H1 (cell line): ENCODE results near the gene ABI3BP. TPM values are rescaled to one million over a fixed set of nuclear protein-coding genes. Genes with fewer than 3 reads are reported as not detected.

Source experiments
- CTCF ChIA-PET: fragments of 300-600 bp; sonication (Branson Sonifier 250); formaldehyde crosslinking; loops from one replicate; lab custom pipeline; 2021; ENCODE audit not compliant: partially characterized antibody; lab: Charles Lee
- POLR2A ChIA-PET: fragments of 300-600 bp; sonication (Branson Sonifier 250); formaldehyde crosslinking; loops from one replicate; lab custom pipeline; 2021; ENCODE audit warnings: inconsistent platforms; ENCODE audit not compliant: partially characterized antibody; lab: Charles Lee
- DNase-seq, 2 experiments: peaks; one replicate each; pipeline versions ENCODE4 v3.0.0 to v3.0.0-alpha.2; 2010 to 2022; ENCODE audit warnings: low spot score in 2 of 2, low read depth in 1 of 2, mixed read lengths in 1 of 2
- FAIRE-seq: peaks from 2 replicates; lab custom pipeline; 2011; peaks lifted over from hg19 to GRCh38; lab: Jason Lieb, UNC
- H2AFZ ChIP-seq: 2 replicates; pipeline ENCODE4 v1.8.1; 2012; ENCODE audit warnings: low read length, inconsistent platforms
- H2AK5ac ChIP-seq: 2 replicates; pipeline ENCODE4 v1.6.1; 2013; ENCODE audit warnings: low read depth, low read length
- H2BK120ac ChIP-seq: replicated peaks from 2 replicates; pipeline ENCODE3; 2013; ENCODE audit warnings: low read depth, low read length, inconsistent platforms
- H2BK12ac ChIP-seq: 2 replicates; pipeline ENCODE4 v1.6.1; 2013; ENCODE audit warnings: low read depth, low read length
- H2BK15ac ChIP-seq: 2 replicates; pipeline ENCODE4 v1.6.1; 2013; ENCODE audit warnings: low read length
- H2BK20ac ChIP-seq: 2 replicates; pipeline ENCODE4 v1.6.1; 2013; ENCODE audit warnings: low read length
- H2BK5ac ChIP-seq: 2 replicates; pipeline ENCODE4 v1.6.1; 2013; ENCODE audit warnings: low read depth, low read length
- H3K14ac ChIP-seq: 2 replicates; pipeline ENCODE4 v1.6.1; 2013; ENCODE audit warnings: inconsistent platforms; ENCODE audit not compliant: insufficient read length
- H3K18ac ChIP-seq: 2 replicates; pipeline ENCODE4 v1.6.1; 2013; ENCODE audit warnings: low read length; ENCODE audit errors: extremely low read depth
- H3K23ac ChIP-seq: 2 replicates; pipeline ENCODE4 v1.6.1; 2013; ENCODE audit warnings: inconsistent platforms; ENCODE audit not compliant: insufficient read length
- H3K23me2 ChIP-seq: 2 replicates; pipeline ENCODE4 v1.6.1; 2013; ENCODE audit warnings: low read depth, low read length
- H3K27ac ChIP-seq: 2 replicates; pipeline ENCODE4 v1.6.1; 2011; ENCODE audit warnings: low read depth, low read length, inconsistent platforms
- H3K27me3 ChIP-seq, 4 experiments: replicated peaks in 1 of 4; 1 replicate in 1 of 4; 2 replicates in 3 of 4; pipeline versions ENCODE4 v1.6.1 to v1.8.1; 2011 to 2013; ENCODE audit warnings: low read length in 3 of 4, mild to moderate bottlenecking in 3 of 4, inconsistent platforms in 2 of 4, mixed read lengths in 2 of 4, moderate library complexity in 1 of 4; ENCODE audit not compliant: control insufficient read depth in 3 of 4, insufficient read depth in 3 of 4; ENCODE audit errors: extremely low read depth in 1 of 4
- H3K36me3 ChIP-seq, 4 experiments: 2 replicates each; pipeline versions ENCODE4 v1.6.1 to v1.8.1; 2011 to 2013; ENCODE audit warnings: mild to moderate bottlenecking in 4 of 4, low read length in 3 of 4, moderate library complexity in 2 of 4, control low read depth in 1 of 4, inconsistent platforms in 1 of 4; ENCODE audit not compliant: insufficient read depth in 4 of 4, control insufficient read depth in 2 of 4
- H3K4ac ChIP-seq: replicated peaks from 2 replicates; pipeline ENCODE3; 2013; ENCODE audit warnings: low read length, low read depth, mixed read lengths, inconsistent platforms; ENCODE audit not compliant: insufficient read length
- H3K4me1 ChIP-seq, 4 experiments: replicated peaks in 1 of 4; 1 replicate in 1 of 4; 2 replicates in 3 of 4; pipeline versions ENCODE4 v1.6.1 to v1.8.1; 2011 to 2013; ENCODE audit warnings: low read length in 3 of 4, inconsistent platforms in 2 of 4, mixed read lengths in 1 of 4; ENCODE audit not compliant: insufficient read depth in 4 of 4, control insufficient read depth in 3 of 4
- H3K4me2 ChIP-seq, 2 experiments: 2 replicates each; pipeline versions ENCODE4 v1.6.1 to v1.8.1; 2011 to 2013; ENCODE audit warnings: low read depth in 2 of 2, low read length in 2 of 2, control low read depth in 1 of 2, inconsistent platforms in 1 of 2, mild to moderate bottlenecking in 1 of 2; ENCODE audit not compliant: insufficient read depth in 1 of 2
- H3K4me3 ChIP-seq, 4 experiments: fragments of 200-600, 300-600 bp in 1 of 4; sonication (generic), shearing (Covaris generic), sonication (Bioruptor Twin) in 1 of 4; 2 replicates each; pipeline versions ENCODE4 v1.5.1 to v1.8.1; 2011 to 2016; ENCODE audit warnings: low read length in 4 of 4, low read depth in 3 of 4, control low read depth in 2 of 4, inconsistent platforms in 2 of 4, mild to moderate bottlenecking in 2 of 4, mixed read lengths in 1 of 4, moderate library complexity in 1 of 4; ENCODE audit not compliant: insufficient read depth in 2 of 4; ENCODE audit errors: extremely low read depth in 1 of 4
- H3K56ac ChIP-seq: replicated peaks from 2 replicates; pipeline ENCODE3; 2013; ENCODE audit warnings: low read depth, mild to moderate bottlenecking, mixed read lengths, low read length, inconsistent platforms; ENCODE audit not compliant: insufficient read length
- H3K79me1 ChIP-seq: 2 replicates; pipeline ENCODE4 v1.6.1; 2013; ENCODE audit warnings: low read depth, low read length, control low read depth
- H3K79me2 ChIP-seq, 2 experiments: 2 replicates each; pipeline versions ENCODE4 v1.6.1 to v1.8.1; 2012 to 2013; ENCODE audit warnings: low read length in 2 of 2, mild to moderate bottlenecking in 2 of 2, inconsistent platforms in 1 of 2; ENCODE audit not compliant: insufficient read depth in 2 of 2, control insufficient read depth in 1 of 2
- H3K9ac ChIP-seq, 4 experiments: replicated peaks in 1 of 4; 1 replicate in 1 of 4; 2 replicates in 3 of 4; pipeline versions ENCODE4 v1.6.1 to v1.8.1; 2011 to 2013; ENCODE audit warnings: low read depth in 3 of 4, low read length in 3 of 4, control low read depth in 2 of 4, mild to moderate bottlenecking in 2 of 4, moderate library complexity in 2 of 4, inconsistent platforms in 1 of 4; ENCODE audit errors: extremely low read depth in 1 of 4
- H3K9me3 ChIP-seq, 2 experiments: 2 replicates each; pipeline versions ENCODE4 v1.6.1 to v1.8.1; 2012 to 2013; ENCODE audit warnings: mild to moderate bottlenecking in 2 of 2, moderate library complexity in 2 of 2, control low read depth in 1 of 2, inconsistent platforms in 1 of 2, low read depth in 1 of 2, low read length in 1 of 2, mixed read lengths in 1 of 2; ENCODE audit not compliant: insufficient read depth in 2 of 2
- H4K20me1 ChIP-seq, 2 experiments: replicated peaks in 1 of 2; 2 replicates each; pipeline versions ENCODE3 to v1.8.1; 2011 to 2013; ENCODE audit warnings: inconsistent platforms in 2 of 2, low read length in 2 of 2, mild to moderate bottlenecking in 1 of 2; ENCODE audit not compliant: insufficient read depth in 2 of 2, control insufficient read depth in 1 of 2
- H4K5ac ChIP-seq: 2 replicates; pipeline ENCODE4 v1.6.1; 2013; ENCODE audit warnings: low read length, low read depth, mixed read lengths, inconsistent platforms; ENCODE audit not compliant: insufficient read length
- H4K8ac ChIP-seq: 2 replicates; pipeline ENCODE4 v1.8.0; 2013; ENCODE audit warnings: mild to moderate bottlenecking, moderate library complexity, low read length, inconsistent platforms; ENCODE audit not compliant: insufficient read depth; ENCODE audit errors: extremely low read depth
- H4K91ac ChIP-seq: replicated peaks from 2 replicates; pipeline ENCODE3; 2013; ENCODE audit warnings: low read length, mixed read lengths, inconsistent platforms; ENCODE audit not compliant: insufficient read length
- EZH2 ChIP-seq: fragments of 200-600 bp; sonication (generic); IDR thresholded peaks from 2 replicates; pipeline ENCODE4 v1.7.1; 2012; ENCODE audit warnings: low read depth, mild to moderate bottlenecking, moderate library complexity, low read length, inconsistent platforms; ENCODE audit not compliant: severe bottlenecking
- HDAC6 ChIP-seq: IDR thresholded peaks from one replicate; pipeline ENCODE4 v1.7.1; 2012; ENCODE audit warnings: low read depth, mild to moderate bottlenecking, inconsistent platforms, low read length, moderate library complexity
- JUND ChIP-seq: IDR thresholded peaks from 2 replicates; pipeline ENCODE4 v1.6.1; 2011; ENCODE audit warnings: mild to moderate bottlenecking, improper control_type of control experiment, low read length
- MAX ChIP-seq: IDR thresholded peaks from 2 replicates; pipeline ENCODE4 v1.6.1; 2012; ENCODE audit warnings: inconsistent platforms
- POLR2A ChIP-seq, 2 experiments: IDR thresholded peaks; 1 replicate in 1 of 2; 2 replicates in 1 of 2; pipeline ENCODE4 v1.6.1; 2011; ENCODE audit warnings: low read depth in 2 of 2, low read length in 2 of 2, mild to moderate bottlenecking in 2 of 2; ENCODE audit errors: control extremely low read depth in 1 of 2
- SAP30 ChIP-seq: fragments of 300-600 bp; sonication (generic); IDR thresholded peaks from 2 replicates; pipeline ENCODE4 v1.7.1; 2012; ENCODE audit warnings: low read length, moderate library complexity, mild to moderate bottlenecking, inconsistent platforms; ENCODE audit not compliant: insufficient read depth, insufficient replicate concordance
- SIN3A ChIP-seq, 2 experiments: IDR thresholded peaks in 1 of 2; conservative IDR thresholded peaks in 1 of 2; 2 replicates each; pipeline ENCODE4 v1.6.1; 2011 to 2012; ENCODE audit warnings: low read length in 2 of 2, improper control_type of control experiment in 1 of 2, low read depth in 1 of 2, mild to moderate bottlenecking in 1 of 2
- SIX5 ChIP-seq: IDR thresholded peaks from 2 replicates; pipeline ENCODE4 v1.6.1; 2011; ENCODE audit warnings: mild to moderate bottlenecking, low read depth, low read length
- SUZ12 ChIP-seq: fragments of 200-600 bp; sonication (generic); IDR thresholded peaks from 2 replicates; pipeline ENCODE4 v1.6.1; 2012; ENCODE audit warnings: mild to moderate bottlenecking, inconsistent platforms, low read length, moderate library complexity, mixed read lengths
- TBP ChIP-seq: IDR thresholded peaks from 2 replicates; pipeline ENCODE4 v1.6.1; 2011; ENCODE audit warnings: low read depth, low read length, improper control_type of control experiment
- TEAD4 ChIP-seq: IDR thresholded peaks from 2 replicates; pipeline ENCODE4 v1.6.1; 2012; ENCODE audit warnings: low read depth, low read length, inconsistent platforms, mixed read lengths
- YY1 ChIP-seq: IDR thresholded peaks from 2 replicates; pipeline ENCODE4 v1.6.1; 2011; ENCODE audit warnings: low read depth, mild to moderate bottlenecking, low read length
- WGBS, 2 experiments: shearing (Covaris generic) in 1 of 2; methylation state at CpG; one replicate each; pipeline versions ENCODE4 v1.1.6 to v1.1.7; 2013 to 2015; ENCODE audit warnings: low lambda C conversion rate in 2 of 2, mixed read lengths in 2 of 2, inconsistent platforms in 1 of 2, low coverage in 1 of 2, missing lambda C conversion rate in 1 of 2; ENCODE audit not compliant: insufficient replicate concordance in 2 of 2, insufficient coverage in 1 of 2, insufficient read length in 1 of 2; ENCODE audit errors: extremely low coverage in 1 of 2, missing lambda C conversion rate in 1 of 2; 5-methylcytosine and 5-hydroxymethylcytosine counted together
- polyA plus RNA-seq, 7 experiments: library from polyadenylated mRNA; depleted of rRNA in 3 of 7; stranded (reverse) in 5 of 7; unstranded in 2 of 7; fragments of >200 nt in 5 of 7; fragments of 200-250 nt in 2 of 7; gene quantifications; 1 replicate in 5 of 7; 2 replicates in 1 of 7; 4 replicates in 1 of 7; pipeline versions ENCODE4 v1.2.1 to v1.2.3, GENCODE V29; 2011 to 2013; ENCODE audit warnings: missing spikeins in 2 of 7, mixed read lengths in 2 of 7
- total RNA-seq: library from RNA; stranded (reverse); fragmentation: NEBNext Ultra II Directional; extraction: Animal tissue kit (Norgen Biotek cat#: 25700); gene quantifications from 2 replicates; pipeline ENCODE4 v1.2.1, GENCODE V29; 2021
- TF ChIP-seq, protein P1 (sequence below): IDR thresholded peaks from 2 replicates; pipeline ENCODE4 v1.6.1; 2012; ENCODE audit warnings: low read length, inconsistent platforms

Gene ABI3BP
- total and polyA plus RNA-seq, 2 of the 8 experiments (the other 6 are each of a cell fraction or from before 2014, with no cell fraction given): 0.08 to 0.32 TPM

DNA sequence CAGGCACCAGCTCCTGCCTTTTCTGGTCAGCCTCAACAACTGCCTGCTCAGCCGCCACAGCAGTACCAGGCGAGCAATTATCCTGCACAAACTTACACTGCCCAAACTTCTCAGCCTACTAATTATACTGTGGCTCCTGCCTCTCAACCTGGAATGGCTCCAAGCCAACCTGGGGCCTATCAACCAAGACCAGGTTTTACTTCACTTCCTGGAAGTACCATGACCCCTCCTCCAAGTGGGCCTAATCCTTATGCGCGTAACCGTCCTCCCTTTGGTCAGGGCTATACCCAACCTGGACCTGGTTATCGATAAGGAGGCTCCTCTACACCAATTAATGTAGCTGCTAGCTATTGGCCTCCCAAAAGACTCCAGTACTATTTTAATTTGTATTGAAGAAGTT, 245.0 kb downstream of the ABI3BP start:
- Histone ChIP-seq H3K23me2 (no peaks in the 10 kb centered on the region), H4K8ac (no peak overlapping the region), H3K18ac (no peak overlapping the region), H3K36me3 (peaks cover 7 to 54% (median 22%) of the 10 kb centered on the region in 4 experiments; a peak in 7 of 8 replicates), H2AK5ac (no peak overlapping the region), H3K14ac (no peak overlapping the region), H3K9ac (no peak overlapping the region), H3K27ac (no peak overlapping the region), H3K79me1 (no peaks in the 10 kb centered on the region), H3K23ac (no peak overlapping the region), H2BK12ac (no peak overlapping the region), H3K79me2 (no peaks in the 10 kb centered on the region), H4K20me1 (no peaks in the 10 kb centered on the region), H4K91ac (no peak overlapping the region), H3K4me2 (no peak overlapping the region), H3K56ac (no peak overlapping the region), H2AFZ (no peak overlapping the region), H3K4me1 (no peaks in the 10 kb centered on the region), H3K9me3 (no peaks in the 10 kb centered on the region), H2BK20ac (no peak overlapping the region), H2BK120ac (no peak overlapping the region), H2BK15ac (no peak overlapping the region), H3K4me3 (no peak overlapping the region), H4K5ac (no peak overlapping the region), H3K4ac (no peak overlapping the region), H2BK5ac (no peak overlapping the region), H3K27me3 (no peaks in the 10 kb centered on the region)
- DNase-seq (no peak), FAIRE-seq (no peak)
- CTCF ChIA-PET: no interaction called here
- POLR2A ChIA-PET: interaction anchor here (0.6 to 1.5 kb wide), 2 partner anchors 12 to 13 kb away, joined by 3 to 5 read pairs; no protein-coding TSS in a partner anchor
- 94% methylated on average over 6 of the region's 6 CpGs; no CpG with 5 or more reads in 1 of the 2 experiments for WGBS, 2 experiments
- no peak for TF ChIP-seq POLR2A (IDR thresholded peaks at IDR 0.05; ENCODE audit: control extremely low read depth in 1 of 2, low read depth in 2 of 2, low read length in 2 of 2)
- no peak for TF ChIP-seq HDAC6
- TF ChIP-seq, protein P1, sequence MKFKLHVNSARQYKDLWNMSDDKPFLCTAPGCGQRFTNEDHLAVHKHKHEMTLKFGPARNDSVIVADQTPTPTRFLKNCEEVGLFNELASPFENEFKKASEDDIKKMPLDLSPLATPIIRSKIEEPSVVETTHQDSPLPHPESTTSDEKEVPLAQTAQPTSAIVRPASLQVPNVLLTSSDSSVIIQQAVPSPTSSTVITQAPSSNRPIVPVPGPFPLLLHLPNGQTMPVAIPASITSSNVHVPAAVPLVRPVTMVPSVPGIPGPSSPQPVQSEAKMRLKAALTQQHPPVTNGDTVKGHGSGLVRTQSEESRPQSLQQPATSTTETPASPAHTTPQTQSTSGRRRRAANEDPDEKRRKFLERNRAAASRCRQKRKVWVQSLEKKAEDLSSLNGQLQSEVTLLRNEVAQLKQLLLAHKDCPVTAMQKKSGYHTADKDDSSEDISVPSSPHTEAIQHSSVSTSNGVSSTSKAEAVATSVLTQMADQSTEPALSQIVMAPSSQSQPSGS: no peak
- TF ChIP-seq MAX: no peak
- TF ChIP-seq TEAD4: no peak
- no peak for TF ChIP-seq SUZ12
- TF ChIP-seq YY1: no peak
- TF ChIP-seq JUND: no peak
- no peak for TF ChIP-seq SIN3A (conservative IDR thresholded peaks at IDR 0.05 in 1 of 2, IDR thresholded peaks at IDR 0.05 in 1 of 2; ENCODE audit: low read depth in 1 of 2, low read length in 2 of 2)
- no peak for TF ChIP-seq SAP30
- TF ChIP-seq TBP: no peak
- no peak for TF ChIP-seq EZH2
- no peak for TF ChIP-seq SIX5
